ENCODE results near the gene IFI27L1.

The IFI27L1 gene

GRCh38 chr14:94080621-94081385, at the start of gene IFI27L1, which contains the start of gene DDX24:
IFI27L1 (plus strand) TSS chr14:94081310; CDS start chr14:94096938, 15,628 bp downstream.
DDX24 (minus strand) TSS chr14:94081202; CDS start chr14:94079742, 1,460 bp downstream.
- peak; percentile 79 for DNase-seq

GRCh38 chr14:94031883-94032279, 49.2 kb upstream of the IFI27L1 start:
- DNase-seq: no peak

- DNase-seq: no peak
Observed at GRCh38 chr14:94034886-94035285, 46.2 kb upstream of the IFI27L1 start.

GRCh38 chr14:94036313-94037167, 44.6 kb upstream of the IFI27L1 start:
- peak; percentile 76 for DNase-seq

- DNase-seq: no peak
Observed at GRCh38 chr14:94037954-94038353, 43.2 kb upstream of the IFI27L1 start.

GRCh38 chr14:94038510-94038909, 42.6 kb upstream of the IFI27L1 start:
- DNase-seq: no peak

- no peak for DNase-seq
Observed at GRCh38 chr14:94038921-94039629, 42.0 kb upstream of the IFI27L1 start.

GRCh38 chr14:94040247-94040646, 40.9 kb upstream of the IFI27L1 start:
- DNase-seq: no peak

GRCh38 chr14:94040796-94041195, 40.3 kb upstream of the IFI27L1 start:
- DNase-seq: no peak

- DNase-seq: no peak
Observed at GRCh38 chr14:94041551-94042346, 39.4 kb upstream of the IFI27L1 start.

GRCh38 chr14:94042433-94043091, 38.5 kb upstream of the IFI27L1 start:
- DNase-seq: no peak

- no peak for DNase-seq
Observed at GRCh38 chr14:94043111-94043755, 37.9 kb upstream of the IFI27L1 start.

GRCh38 chr14:94043756-94044475, 37.2 kb upstream of the IFI27L1 start:
- no peak for DNase-seq

GRCh38 chr14:94044476-94045091, 36.5 kb upstream of the IFI27L1 start:
- DNase-seq: no peak

- DNase-seq: no peak
Observed at GRCh38 chr14:94045101-94045500, 36.0 kb upstream of the IFI27L1 start.

GRCh38 chr14:94045563-94046345, 35.4 kb upstream of the IFI27L1 start:
- no peak for DNase-seq

- no peak for DNase-seq
Observed at GRCh38 chr14:94046696-94047250, 34.3 kb upstream of the IFI27L1 start.

GRCh38 chr14:94047581-94047980, 33.5 kb upstream of the IFI27L1 start:
- no peak for DNase-seq

Data from 8988T (cell line).